ENCODE results near the gene HCK.

HCK gene

DNA sequence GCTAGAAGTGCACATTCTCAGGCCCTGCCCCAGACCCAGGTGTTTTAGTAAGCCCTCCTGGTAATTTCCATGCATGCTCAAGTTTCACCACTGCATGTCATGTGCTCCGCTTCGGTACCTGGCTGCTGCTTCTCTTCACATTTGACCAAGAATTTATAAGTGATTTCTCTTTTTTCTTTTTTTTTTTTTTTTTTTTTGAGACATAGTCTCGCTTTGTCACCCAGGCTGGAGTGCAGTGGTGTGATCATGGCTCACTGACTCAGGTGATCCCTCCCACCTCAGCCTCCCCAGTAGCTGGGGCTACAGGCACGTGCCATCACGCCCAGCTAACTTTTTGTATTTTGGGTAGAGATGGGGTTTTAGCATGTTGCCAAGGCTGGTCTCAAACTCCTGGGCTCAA lies 73.5 kb downstream of the HCK start:
- TF ChIP-seq, protein P1, sequence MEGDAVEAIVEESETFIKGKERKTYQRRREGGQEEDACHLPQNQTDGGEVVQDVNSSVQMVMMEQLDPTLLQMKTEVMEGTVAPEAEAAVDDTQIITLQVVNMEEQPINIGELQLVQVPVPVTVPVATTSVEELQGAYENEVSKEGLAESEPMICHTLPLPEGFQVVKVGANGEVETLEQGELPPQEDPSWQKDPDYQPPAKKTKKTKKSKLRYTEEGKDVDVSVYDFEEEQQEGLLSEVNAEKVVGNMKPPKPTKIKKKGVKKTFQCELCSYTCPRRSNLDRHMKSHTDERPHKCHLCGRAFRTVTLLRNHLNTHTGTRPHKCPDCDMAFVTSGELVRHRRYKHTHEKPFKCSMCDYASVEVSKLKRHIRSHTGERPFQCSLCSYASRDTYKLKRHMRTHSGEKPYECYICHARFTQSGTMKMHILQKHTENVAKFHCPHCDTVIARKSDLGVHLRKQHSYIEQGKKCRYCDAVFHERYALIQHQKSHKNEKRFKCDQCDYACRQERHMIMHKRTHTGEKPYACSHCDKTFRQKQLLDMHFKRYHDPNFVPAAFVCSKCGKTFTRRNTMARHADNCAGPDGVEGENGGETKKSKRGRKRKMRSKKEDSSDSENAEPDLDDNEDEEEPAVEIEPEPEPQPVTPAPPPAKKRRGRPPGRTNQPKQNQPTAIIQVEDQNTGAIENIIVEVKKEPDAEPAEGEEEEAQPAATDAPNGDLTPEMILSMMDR (IDR thresholded peaks at IDR 0.05; ENCODE audit: control insufficient read depth, extremely low read depth, insufficient read depth) = no peak
- H3K4me3 ChIP-seq (ENCODE audit: low read depth, low read length) = no peak overlapping the region
- no peak for DNase-seq (ENCODE audit: low read depth)

DNA sequence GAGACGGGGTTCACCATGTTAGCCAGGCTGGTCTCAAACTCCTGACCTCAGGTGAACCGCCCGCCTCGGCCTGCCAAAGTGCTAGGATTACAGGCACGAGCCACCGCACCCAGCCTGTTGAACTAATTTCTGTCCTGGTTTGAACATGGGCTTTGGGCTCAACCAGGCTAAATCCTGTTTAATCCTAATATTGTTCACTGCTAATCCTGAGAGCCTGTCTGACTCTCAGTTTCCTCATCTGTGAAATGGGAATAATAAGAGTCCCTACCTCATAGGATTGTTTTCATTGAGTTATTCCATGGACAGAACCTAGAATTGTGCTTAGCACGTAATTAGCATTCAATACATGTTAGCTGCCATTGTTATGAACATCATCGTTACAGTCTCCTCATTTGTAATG lies 74.9 kb downstream of the HCK start:
- DNase-seq (ENCODE audit: low read depth) = no peak
- TF ChIP-seq, protein P1 (IDR thresholded peaks at IDR 0.05; ENCODE audit: control insufficient read depth, extremely low read depth, insufficient read depth) = no peak

DNA sequence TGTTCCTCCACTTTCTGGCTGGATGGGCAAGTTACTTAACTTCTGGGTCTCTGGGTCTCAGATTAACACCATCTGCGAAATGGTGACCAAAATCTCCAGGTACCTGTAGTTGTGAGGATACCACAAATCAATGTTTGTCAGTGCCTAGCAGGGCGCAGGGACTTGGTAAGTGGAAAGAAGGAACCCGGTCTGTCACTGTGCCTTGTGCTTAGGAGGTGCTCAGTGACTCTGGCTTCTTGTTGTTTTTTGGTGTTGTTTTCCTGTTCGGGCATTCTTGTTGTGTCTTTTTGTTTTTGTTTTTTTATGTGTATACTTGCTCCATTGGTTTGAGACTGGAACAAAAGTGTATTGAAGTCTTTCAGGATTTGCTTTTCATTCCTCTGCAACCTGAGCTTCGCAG lies 75.3 kb downstream of the HCK start:
- TF ChIP-seq, protein P1 (IDR thresholded peaks at IDR 0.05; ENCODE audit: control insufficient read depth, extremely low read depth, insufficient read depth) = no peak
- H3K4me3 ChIP-seq (ENCODE audit: low read depth, low read length) = no peak overlapping the region
- no peak for DNase-seq (ENCODE audit: low read depth)

More for the DNA sequence above, 74.9 kb downstream of the HCK start:
- no peak overlapping the region for H3K4me3 ChIP-seq (ENCODE audit: low read depth, low read length)

DNA sequence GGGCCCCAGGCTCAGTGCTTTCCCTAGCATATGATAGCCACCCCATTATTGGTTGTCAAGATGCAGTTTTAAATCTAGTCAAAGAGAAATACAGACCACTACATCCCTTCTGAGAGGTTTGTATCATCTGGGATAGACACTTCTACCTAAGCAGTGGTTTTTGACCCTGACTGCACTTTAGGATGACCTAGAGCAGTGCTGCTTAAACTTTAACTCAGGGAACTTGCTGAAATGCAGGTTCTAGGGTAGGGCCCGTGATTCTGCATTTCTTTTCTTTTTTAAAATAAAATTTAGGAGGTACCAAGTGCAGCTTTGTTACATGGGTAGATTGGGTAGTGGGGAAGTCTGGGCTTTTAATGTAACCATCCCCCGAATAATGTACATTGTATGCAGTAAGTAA lies 76.1 kb downstream of the HCK start:
- no peak overlapping the region for H3K4me3 ChIP-seq (ENCODE audit: low read depth, low read length)
- TF ChIP-seq, protein P1 (IDR thresholded peaks at IDR 0.05; ENCODE audit: control insufficient read depth, extremely low read depth, insufficient read depth) = no peak
- DNase-seq (ENCODE audit: low read depth) = no peak

DNA sequence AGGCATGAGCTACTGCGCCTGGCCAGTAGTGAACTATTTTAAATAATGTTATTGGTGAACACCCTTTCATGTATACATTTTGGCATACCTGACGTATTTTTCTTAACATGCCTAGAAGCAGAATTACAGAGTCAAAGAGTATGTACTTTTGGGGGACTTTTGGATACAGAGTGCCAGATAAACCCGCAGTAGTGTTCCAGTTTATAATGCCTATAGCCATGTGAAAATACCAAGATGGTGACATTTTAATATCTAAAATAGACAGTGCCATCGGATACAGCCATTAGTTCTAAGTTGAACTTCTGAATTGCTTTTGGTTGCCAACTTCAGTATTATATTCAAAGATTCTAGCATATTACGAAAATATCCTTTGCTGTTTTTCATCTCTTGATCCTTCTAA lies 77.8 kb downstream of the HCK start:
- DNase-seq (ENCODE audit: low read depth) = no peak
- TF ChIP-seq, protein P1 (IDR thresholded peaks at IDR 0.05; ENCODE audit: control insufficient read depth, extremely low read depth, insufficient read depth) = no peak

DNA sequence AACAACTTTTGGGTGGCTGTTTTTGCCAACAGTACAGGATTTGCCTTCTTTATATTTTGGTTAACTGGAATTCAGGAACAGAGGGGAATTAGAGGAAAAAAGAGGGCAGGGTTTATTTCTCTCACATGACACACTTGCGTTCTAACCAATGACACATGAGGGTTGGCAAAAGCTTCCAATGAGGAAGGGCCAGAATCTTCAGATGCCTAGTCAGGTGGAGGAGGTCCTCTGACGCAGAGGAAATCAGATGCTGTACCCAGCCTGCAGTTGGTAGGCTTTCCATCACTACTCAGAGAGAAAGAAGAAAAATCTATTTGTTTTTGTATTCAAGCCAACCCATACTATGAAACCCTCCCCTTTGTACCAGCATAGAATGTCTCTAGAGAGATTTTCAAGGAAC lies 78.3 kb downstream of the HCK start:
- no peak overlapping the region for H3K4me3 ChIP-seq (ENCODE audit: low read depth, low read length)
- TF ChIP-seq, protein P1 (IDR thresholded peaks at IDR 0.05; ENCODE audit: control insufficient read depth, extremely low read depth, insufficient read depth) = no peak
- no peak for DNase-seq (ENCODE audit: low read depth)

More for the DNA sequence above, 77.8 kb downstream of the HCK start:
- H3K4me3 ChIP-seq (ENCODE audit: low read depth, low read length) = no peak overlapping the region

DNA sequence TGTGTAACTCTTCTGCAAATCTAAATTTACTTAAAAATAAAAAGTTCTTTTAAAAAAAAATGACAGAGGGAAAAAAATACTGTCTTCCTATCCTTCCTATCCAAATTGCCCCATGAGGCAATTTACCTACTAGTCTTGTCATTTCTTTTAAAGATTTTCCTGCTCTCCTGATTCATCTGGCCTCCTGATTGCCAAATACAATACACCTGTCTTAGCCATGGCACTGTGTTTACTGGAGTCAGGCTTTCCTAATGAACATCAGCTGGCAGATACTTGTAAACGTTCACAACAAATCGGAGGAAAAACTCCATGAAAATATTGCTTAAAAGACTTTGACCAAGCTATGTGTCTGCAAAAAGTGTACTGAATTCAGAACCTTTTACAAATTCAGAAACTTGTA lies 78.9 kb downstream of the HCK start:
- TF ChIP-seq, protein P1 (IDR thresholded peaks at IDR 0.05; ENCODE audit: control insufficient read depth, extremely low read depth, insufficient read depth) = no peak
- no peak for DNase-seq (ENCODE audit: low read depth)
- no peak overlapping the region for H3K4me3 ChIP-seq (ENCODE audit: low read depth, low read length)
